Stimulated activated CD4-positive, alpha-beta T cell treated with anti-CD3 and anti-CD28 coated beads, Interleukin-4, amount 100 ng/mL, for 1 hour (primary cell): ENCODE data around the gene CDHR5.

Experiments used
- DNase-seq: peaks from one replicate; pipeline ENCODE4 v3.0.0-alpha.2; 2020

CDHR5 gene

DNA sequence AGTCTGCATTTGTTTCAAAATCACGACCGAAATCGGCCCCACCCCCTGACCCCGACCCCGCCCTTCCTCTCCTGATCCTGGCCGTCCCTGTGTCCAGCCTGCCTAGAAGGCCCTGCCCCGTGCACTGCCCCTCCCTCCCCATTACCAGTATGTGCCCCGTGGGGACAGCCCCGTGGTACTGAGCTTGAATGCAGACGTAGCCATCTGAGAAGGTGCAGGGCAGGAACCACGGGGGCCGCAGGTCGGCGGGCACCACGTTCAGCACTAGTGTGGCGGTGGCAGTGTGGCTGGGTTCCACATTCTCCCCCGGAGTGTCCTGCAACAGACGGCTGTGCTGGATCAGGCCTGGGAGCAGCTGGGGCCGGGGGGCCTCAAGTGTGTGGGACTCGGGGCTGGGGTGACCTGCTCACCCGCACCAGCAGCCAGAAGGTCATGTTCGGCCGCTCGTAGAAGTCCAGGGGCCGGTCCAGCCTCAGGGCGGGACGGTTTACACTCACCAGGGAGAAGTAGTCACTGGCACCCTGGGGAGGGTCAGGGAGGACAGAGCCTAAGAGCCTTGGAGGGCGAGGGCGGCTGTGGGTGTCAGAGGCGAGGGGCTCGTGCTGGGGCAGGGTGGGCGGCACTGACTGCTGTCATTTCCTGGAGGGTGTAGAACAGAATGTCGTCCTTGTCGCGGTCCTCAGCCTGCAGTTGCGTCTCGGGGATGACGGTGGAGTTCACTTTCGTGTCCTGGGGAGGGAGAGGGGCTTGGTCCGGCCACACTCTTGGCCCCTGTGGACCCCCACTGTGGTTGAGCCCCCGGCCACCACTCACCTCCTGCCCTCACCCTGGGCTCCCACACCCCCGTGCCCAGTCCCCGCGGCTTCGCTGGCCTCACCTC is 3.6 kb downstream of the CDHR5 start:
- no peak for DNase-seq

DNA sequence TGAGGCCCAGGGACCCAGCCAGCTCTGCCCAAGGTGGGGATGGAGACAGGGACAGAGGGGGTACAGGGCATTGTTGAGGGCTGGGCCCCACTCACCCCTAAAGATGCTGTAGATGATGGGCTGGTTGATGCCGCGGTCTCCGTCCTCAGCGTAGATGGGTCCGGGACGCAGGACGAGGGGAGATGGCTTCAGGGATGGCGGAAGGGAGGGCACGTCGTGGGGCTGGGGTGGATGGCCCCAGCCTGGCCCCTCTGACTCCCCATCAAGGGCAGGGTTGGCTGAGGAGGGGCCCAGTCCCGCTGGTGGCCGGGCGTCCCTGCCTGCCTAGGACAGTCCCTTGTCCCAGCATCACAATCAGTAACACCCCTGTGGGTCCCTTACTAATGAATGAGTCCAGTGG is 4.6 kb downstream of the CDHR5 start:
- DNase-seq, result no peak

DNA sequence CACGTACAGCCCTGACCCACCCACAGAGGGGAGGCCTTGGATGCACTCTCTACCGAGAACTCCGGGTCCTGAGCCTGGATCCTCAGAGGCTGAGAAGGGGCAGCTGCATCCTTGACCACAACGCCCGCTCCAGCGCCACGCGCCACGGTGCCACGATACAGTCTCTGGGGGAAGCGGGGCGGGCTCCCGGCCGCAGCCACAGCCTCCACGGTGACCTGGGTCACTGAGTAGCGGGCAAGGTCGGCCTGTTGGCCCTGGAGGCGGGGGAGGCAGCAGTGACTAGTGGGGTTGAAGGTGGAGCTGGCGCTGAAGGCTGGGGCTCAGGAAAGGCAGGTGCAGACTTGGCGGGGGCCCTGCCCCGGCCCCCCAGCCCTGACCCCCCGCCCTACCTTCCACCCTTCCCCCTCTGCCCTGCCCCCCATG is 5.1 kb downstream of the CDHR5 start:
- DNase-seq, result no peak

DNA sequence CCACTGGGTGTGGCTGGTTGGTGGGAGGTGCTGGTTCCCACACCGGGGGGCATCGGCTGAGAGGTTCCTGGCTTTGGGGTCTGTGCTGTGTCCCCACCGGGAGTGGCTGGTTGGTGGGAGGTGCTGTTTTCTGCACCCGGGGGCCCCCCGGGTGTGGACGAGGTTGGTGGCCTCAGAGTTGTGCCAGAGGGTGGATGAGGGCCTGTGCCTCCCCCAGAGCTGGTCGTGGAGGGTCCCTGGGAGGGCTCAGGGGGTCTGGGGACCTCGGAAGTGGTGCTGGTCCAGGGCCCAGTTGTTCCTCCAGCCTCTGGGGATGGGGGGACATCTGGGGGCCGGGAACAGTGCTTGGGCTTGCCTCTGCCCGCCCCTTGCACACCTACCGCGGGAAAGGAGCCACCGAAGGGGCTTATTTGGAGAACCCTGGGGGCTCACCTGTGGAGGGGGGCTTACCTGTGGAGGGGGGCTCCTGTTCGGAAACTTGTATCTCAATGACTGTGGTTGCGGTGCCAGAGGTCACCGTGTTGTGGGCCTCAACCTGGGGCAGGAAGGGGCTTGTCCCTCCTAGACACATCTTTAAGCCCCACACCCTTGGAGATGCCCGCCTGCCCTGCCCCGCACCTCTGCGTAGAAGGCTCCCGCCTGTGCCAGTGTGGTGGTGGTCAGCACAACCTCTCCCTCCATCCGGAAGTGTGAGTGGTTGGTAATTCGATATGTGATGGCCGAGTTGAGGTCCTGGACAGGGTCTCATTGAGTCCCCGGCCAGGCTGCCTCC is 5.7 kb downstream of the CDHR5 start:
- no peak for DNase-seq

DNA sequence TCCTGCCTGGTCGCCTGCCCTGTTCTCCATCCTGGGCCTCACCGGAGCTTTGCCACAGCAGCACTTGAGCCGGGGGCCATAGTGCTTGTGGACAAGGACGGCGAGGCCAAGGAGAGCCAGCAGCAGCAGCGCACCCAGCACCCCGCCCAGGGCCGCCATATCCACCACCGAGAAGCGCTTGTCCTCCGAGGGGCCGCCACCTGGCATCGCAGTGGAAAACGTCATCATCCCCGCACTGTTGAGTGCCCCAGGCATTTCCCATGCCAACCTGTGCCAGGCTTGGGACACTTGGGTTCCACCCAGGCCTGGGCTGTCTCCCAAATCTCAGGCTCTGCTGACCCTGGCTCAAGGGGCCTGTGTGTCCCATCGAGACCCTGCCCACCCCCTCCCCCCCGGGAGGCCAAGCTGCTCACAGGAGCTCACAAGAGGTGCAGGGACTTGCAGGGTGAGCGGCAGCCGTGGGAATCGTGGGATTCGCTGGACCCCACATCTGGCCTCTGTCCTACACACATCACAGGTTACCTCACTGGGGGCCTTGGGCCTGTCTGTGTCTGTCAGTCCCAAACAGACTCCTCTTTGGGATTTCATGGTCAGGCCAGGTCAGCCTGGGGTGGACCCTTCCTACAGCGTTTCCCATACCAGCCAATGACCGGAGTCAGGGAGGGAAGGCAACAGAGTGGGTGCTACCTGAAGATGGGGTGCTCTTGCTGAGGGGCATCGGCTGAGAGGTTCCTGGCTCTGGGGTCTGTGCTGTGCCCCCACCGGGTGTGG is 6.7 kb downstream of the CDHR5 start:
- no peak for DNase-seq

DNA sequence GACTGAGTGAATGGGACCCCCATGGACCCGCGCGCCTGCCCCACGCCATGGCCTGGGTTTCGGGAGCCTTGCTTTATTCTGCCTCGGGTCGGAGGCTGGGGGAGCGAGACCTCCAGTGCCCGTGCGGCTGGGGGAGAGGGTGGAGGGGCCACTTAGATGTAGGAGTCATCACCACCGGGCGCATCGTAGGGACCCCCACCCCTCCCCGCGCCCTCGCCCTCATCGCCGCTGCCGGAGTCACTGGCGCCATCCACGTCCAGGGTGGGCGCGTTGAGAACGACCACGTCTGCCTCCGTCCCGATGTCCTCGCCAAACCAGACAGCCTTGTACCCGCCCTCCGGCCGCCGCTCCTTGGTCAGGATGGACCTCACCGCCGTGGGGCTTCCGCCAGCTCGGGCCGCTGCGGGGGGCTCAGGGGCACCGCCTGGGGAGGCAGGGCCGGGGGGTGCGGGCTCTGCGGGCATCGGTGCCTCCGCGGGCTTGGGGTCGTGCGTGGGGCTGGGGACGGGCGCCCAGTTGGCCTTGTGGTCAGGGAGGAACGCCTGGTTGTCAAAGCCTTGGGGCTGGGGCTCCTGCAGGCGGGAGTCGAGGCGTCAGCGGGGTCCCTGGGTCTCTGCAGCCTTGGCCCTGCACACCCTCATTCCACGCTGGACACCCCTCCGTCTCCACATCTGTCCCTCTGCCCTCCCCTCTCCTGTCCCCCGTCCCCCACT is 7.4 kb downstream of the CDHR5 start:
- DNase-seq, result no peak

DNA sequence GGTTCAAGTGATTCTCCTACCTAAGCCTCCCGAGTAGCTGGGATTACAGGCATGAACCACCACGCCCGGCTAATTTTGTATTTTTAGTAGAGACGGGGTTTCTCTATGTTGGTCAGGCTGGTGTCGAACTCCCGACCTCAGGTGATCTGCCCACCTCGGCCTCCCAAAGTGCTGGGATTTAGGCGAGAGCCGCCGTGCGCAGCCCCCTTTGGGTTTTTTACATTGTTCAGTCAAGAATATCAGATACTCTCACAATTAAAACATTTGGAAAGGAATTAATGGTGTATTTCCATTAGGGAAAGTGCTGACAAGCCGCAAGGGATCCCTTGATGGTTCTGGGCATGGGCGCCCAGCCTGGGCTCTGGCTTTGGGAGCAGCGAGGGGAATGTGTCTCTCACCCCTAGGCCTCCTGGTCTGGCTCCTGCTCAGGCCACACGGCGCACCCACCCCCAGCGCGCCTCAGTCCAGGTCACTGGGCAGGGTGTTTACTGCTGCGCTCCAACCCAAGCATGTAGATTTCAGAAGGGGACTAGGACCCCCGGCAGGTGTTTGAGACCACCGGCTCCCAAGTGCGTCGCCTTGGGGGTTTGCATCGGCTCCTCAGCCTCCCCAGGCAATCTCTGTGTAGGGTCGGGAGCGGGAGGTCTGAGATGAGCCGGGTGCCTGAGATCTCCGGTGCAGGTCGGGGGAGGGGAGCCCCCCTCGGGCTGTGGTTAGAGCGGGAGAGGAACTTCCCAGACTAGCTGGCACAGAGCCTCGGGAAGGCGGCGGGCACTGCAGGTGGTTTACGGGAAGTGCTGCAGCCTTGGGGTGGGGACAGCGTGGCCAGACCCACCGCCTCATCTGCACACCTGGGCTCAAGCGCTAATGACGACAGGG is 8.2 kb downstream of the CDHR5 start:
- DNase-seq, result no peak

DNA sequence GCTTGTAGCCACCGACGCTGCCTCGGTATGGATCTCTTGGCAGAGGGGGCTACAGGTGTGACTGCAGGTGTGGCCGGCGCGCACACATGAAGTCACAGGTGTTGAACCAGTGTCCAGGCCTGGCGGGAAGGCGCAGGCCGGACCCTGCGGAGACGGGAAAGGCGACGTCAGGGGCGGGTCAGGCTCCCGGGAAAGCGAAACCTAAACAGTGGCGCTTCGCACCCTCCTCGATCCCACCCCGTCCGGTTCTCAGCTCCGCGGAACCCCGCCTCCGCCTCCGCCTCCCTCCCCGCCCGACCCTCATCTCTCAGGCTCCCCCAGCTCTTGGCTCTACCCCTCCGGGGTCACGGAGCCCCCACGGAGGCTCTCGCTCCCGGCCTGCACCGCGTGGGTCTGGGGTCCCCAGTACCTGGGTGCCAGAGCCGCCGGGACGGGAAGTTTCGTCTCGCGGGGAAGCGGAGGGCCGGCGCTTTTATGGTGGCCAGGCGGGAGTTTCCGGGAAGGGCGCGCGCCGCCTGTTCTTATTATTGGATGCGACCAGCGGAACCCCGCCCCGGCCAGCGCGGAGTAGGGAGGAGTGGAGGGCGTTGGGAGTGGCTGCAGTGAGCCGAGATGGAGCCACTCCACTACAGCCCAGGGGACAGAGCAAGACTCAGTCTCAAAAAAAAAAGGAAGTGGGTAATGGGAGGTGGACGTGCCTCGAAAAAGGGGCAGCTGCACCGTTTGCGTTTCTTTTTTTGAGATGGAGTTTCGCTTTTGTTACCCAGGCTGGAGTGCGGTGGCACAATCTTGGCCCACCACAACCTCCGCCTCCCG is 9.0 kb downstream of the CDHR5 start, which contains the start of gene IRF7:
Gene IRF7 (minus strand): TSS at position 447 of the 816 bp plus-strand sequence. CDS start 586 bp downstream, outside the sequence.
- DNase-seq, result peak; percentile 78

DNA sequence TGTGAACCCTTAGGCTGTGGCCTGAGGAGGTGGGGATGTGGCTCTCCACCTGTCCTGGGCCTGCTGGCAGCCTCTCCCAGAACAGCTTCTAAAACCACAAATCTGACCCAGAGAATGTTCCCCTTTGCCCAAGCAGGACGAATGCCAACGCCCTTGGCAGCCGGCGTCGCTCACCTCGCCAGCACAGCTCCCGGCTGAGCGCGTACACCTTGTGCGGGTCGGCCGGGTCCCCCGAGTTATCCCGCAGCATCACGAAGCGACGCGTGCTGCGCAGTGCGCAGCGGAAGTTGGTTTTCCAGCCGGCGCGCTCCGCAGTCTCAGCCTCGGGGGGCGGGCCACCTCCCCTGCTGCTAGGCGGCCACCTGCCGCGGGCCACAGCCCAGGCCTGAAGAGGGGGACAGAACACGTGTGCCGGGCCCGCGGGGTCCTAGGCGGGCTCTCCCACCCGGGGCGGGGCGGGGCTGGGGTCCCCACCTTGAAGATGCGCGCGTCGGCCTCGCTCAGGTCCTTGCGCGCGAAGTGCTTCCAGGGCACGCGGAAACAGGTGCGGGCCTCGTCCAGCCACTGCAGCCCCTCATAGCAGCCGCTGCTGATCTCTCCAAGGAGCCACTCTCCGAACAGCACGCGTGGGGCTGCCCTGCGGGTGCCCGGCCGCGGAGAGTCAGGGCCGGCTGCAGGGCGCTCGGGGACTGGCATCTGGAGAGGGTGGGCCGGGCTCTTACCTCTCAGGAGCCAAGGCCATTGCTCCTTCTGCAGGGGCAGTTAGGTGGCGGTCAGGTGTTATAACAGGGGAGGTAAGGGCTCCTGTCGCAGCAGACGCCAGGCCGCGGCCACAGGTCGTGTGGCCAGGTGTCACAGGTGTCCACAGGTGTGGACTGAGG is 9.9 kb downstream of the CDHR5 start:
- DNase-seq, result no peak

DNA sequence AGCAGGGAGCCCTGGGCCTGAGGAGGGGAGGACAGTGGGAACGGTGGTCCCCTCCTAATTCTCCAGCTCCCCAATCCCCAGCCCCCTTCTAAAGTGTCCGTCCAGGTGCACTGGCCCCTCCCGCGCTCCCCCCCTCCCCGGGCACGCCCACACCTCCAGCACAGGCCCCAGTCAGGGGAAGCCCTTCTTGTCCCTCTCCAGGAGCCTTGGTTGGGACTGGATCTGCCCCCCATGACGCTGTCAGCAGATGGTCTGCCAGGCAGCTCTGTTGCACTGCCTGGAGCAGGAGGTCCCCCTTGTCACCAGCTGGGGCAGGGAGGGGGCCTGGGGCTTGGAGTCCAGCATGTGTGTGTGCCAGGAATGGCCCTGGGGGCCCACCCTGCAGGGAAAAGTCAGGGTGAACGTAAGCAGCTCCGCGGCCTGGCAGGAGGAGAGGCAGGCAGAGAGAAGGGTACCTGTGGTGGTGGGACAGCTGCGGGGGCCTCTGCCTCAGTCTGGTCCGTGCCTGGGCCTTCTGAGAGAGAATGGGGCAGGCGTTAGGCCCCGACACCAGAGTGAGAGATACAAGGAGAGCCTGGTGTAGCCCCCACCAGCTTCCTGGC is 10.6 kb downstream of the CDHR5 start:
- no peak for DNase-seq

DNA sequence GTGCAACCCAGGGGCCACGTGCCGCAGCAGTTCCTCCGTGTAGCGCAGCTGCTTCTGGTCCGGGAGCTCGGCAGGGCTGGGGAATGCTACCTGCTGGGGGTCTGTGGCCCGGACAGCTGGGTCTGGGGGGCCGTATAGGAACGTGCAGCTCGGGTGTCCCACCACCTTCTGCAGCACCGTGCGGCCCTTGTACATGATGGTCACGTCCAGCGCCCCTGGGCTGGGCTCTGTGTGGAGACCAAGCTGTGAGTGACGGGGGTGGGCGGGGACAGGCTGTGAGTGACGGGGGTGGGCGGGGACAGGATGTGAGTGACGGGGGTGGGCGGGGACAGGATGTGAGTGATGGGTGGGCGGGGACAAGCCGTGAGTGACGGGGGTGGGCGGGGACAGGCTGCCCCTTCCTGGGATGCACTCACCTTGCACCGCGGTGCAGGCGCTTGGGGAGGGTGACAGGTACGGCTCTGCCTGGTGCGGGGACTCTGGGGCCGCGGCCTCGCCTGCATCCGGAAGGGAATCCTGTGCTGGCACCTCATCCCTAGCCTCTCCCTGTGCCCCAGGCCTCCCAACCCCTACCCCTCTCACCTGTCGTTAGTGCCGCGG is 11.3 kb downstream of the CDHR5 start:
- DNase-seq, result peak; percentile 83

DNA sequence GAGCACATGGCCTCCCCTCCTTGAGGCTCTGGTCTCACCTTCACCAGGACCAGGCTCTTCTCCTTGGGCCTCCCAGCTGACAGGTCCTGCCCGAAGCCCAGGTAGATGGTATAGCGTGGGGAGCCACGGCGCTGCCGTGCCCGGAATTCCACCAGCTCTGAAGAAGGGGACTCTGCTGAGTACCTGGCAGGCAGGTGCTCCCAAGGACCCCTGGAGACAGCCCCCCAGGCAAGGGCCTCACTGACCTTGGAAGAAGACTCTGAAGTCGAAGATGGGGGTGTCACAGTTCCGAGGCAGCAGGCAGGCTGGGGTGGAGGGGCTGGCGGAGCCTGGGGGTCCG is 11.8 kb downstream of the CDHR5 start:
- DNase-seq, result no peak

DNA sequence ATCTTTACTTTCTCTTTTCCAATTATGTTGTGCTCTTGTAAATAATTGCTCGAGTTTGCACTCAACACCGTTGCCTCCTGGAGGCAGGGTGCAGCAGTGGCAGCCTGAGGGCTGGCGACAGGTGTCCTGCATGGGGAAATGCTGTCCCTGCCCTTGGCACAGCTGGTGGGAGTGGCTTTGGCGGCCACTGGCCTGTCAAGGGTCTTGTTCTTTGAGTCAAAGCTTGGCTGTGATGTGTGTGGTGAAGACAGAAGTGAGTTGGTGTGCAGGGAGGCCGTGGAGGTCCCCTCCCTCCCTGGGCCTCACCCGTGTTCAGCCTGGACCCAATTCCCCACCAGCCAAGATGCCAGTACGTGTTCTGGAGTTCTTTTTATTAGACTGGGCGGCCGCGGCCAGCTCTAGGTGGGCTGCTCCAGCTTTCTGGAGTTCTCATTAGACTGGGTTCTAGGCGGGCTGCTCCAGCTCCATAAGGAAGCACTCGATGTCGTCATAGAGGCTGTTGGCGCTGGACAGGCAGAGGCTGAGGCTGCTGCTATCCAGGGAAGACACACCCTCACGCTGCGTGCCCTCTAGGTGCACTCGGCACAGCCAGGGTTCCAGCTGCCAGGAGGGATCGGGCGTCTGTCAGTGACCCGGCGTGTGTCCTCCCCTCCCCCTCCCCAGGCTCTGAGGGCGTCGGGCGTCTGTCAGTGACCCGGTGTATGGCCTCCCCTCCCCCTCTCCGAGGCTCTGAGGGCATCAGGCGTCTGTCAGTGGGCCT is 12.4 kb downstream of the CDHR5 start:
- no peak for DNase-seq

DNA sequence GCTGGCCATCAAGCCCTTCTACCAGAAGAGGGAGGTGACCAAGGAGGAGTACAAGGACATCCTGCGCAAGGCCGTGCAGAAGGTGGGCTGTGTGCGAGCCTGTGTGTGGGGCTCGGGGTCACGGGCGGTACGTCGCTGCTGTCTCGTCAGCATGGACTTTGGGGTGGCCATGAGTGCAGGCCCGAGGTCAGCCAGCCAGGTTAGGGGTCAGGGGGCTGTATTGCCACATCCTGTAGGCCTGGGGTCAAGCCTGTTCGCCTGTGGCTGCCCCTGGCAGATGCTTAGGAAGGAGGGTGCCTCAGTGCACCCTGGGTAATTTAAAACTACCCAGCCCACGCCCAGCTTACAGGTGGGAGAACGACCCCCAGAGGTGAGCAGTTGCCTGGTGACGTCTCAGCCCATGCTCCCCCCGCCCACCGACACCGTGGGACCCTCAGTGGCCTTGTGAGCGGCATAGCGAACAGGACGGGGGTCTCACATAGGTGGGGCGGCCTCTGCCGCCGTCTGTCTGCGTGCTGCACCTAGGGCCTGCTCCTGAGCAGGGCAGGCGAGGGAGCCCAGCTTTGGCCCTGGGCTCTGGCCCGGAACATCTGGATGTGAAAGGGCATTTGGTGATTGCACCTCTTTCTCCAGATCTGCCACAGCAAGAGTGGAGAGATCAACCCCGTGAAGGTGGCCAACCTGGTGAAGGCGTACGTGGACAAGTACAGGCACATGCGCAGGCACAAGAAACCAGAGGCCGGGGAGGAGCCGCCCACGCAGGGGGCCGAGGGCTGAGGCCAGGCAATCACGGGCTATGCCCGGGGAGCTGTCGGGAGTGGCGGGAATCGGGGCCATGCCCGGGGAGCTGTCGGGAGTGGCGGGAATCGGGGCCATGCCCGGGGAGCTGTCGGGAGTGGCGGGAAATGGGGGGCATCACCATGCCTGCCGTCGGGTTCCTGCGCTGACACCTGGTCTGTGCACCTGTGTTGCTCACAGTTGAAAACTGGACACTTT is 13.5 kb downstream of the CDHR5 start:
- DNase-seq, result no peak

DNA sequence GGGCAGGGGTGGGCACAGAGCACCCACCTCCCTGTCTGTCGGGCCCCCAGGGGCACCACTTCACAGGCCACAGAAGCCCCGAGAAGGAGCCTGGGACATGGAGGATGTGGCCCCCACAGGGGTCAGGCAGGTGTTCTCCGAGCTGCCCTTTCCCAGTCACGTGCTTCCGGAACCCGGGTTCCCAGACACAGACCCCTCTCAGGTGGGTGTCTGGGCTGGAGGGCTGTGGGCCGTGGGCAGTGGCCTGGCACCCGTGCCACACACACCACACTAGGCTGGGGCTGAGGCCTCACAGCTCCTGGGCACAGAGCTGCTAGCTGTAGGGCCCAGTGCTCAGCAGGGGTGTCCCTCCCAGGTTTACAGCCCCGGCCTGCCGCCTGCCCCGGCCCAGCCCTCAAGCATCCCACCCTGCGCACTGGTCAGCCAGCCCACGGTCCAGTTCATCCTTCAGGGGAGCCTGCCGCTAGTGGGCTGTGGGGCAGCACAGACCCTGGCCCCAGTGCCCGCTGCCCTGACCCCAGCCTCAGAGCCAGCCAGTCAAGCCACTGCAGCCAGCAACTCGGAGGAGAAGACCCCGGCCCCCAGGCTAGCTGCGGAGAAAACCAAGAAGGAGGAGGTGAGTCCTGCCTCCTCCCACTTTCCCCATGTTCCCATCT is 14.5 kb downstream of the CDHR5 start:
- DNase-seq, result no peak

DNA sequence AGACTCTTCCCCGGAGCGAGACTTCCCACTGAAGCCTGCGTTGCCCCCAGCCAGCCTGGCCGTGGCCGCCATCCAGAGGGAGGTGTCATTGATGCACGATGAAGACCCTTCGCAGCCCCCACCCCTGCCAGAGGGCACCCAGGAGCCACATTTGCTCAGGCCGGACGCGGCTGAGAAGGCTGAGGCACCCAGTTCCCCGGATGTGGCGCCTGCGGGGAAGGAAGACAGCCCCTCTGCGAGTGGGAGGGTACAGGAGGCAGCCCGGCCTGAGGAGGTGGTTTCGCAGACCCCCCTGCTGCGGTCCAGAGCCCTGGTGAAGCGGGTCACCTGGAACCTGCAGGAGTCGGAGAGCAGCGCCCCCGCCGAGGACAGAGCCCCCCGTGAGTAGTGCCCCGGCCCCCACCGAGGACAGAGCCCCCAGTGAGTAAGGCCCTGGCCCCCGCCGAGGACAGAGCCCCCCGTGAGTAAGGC is 15.4 kb downstream of the CDHR5 start:
- DNase-seq, result no peak
